Suprapubic skin (tissue), 4 donors: Measurements from ENCODE around the gene MBNL2. TPM values are rescaled to one million over a fixed set of nuclear protein-coding genes. Genes with fewer than 3 reads are reported as not detected.
A peak's percentile ranks its signal among the peaks of the same experiment; 100 is the strongest.

ENCODE experiments used
- DNase-seq, 2 donors: peaks; one replicate each; pipeline ENCODE4 v3.0.0-alpha.2; 2019; ENCODE audit warnings: low spot score in 2 of 2
- H3K27ac ChIP-seq: fragments of 200-600 bp; sonication (generic); one replicate; pipeline ENCODE4 v1.5.1; 2019
- H3K27me3 ChIP-seq: fragments of 200-600 bp; sonication (generic); one replicate; pipeline ENCODE4 v1.5.1; 2019
- H3K36me3 ChIP-seq: fragments of 200-600 bp; sonication (generic); one replicate; pipeline ENCODE4 v1.5.1; 2019
- H3K4me1 ChIP-seq: fragments of 200-600 bp; sonication (generic); one replicate; pipeline ENCODE4 v1.5.1; 2019
- H3K4me3 ChIP-seq: fragments of 200-600 bp; sonication (generic); one replicate; pipeline ENCODE4 v1.5.1; 2019; ENCODE audit warnings: mild to moderate bottlenecking
- H3K9me3 ChIP-seq: fragments of 200-600 bp; sonication (generic); one replicate; pipeline ENCODE4 v1.5.1; 2019
- EP300 ChIP-seq: sonication (generic); formaldehyde crosslinking; IDR thresholded peaks from one replicate; pipeline ENCODE4 v1.6.1; 2017; ENCODE audit warnings: antibody characterized with exemption
- POLR2A ChIP-seq, 2 donors: fragments of 450-650 bp; IDR thresholded peaks; one replicate each; pipeline ENCODE4 v1.6.1; 2017; ENCODE audit warnings: antibody characterized with exemption in 2 of 2, mild to moderate bottlenecking in 2 of 2, moderate library complexity in 2 of 2
- POLR2AphosphoS5 ChIP-seq, 3 donors: sonication (generic); formaldehyde crosslinking; IDR thresholded peaks; one replicate each; pipeline ENCODE4 v1.6.1; 2017; ENCODE audit warnings: antibody characterized with exemption in 3 of 3
- WGBS: methylation state at CpG from one replicate; pipeline ENCODE4 v1.1.5; 2018; 5-methylcytosine and 5-hydroxymethylcytosine counted together
- total RNA-seq, 4 donors: library from RNA; depleted of rRNA; stranded (reverse); fragments of >200 nt; gene quantifications; one replicate each; pipeline ENCODE4 v1.1.0, GENCODE V29; 2016
- TF ChIP-seq, protein P1 (sequence below), 2 donors: fragments of 200-600 bp in 1 of 2; fragments of 450-650 bp in 1 of 2; sonication (generic) in 1 of 2; IDR thresholded peaks; one replicate each; pipeline ENCODE4 v1.5.1; 2016 to 2019; ENCODE audit warnings: antibody characterized with exemption in 2 of 2, mild to moderate bottlenecking in 1 of 2, moderate library complexity in 1 of 2

Gene MBNL2
- total RNA-seq, 4 donors from 2014 or later: 64.2 to 92.4 (median 73.4) TPM

DNA sequence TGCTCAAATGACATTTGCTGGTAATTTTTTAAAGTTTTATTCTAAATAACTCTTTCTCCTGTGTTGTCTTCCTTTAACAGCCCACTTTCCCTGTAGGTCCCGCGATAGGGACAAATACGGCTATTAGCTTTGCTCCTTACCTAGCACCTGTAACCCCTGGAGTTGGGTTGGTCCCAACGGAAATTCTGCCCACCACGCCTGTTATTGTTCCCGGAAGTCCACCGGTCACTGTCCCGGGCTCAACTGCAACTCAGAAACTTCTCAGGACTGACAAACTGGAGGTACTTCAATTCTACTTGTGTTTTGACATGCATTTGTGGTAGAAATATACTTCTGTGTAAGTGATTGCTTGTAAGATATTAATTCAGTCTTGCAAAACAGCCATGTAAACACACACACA lies 120.8 kb downstream of the MBNL2 start:
- WGBS: 82% methylated on average over 8 of the region's 8 CpGs
- DNase-seq: no peak
- Histone ChIP-seq H3K4me3 (no peak overlapping the region), H3K4me1 (peaks cover 13% of the 10 kb centered on the region), H3K27ac (no peak overlapping the region), H3K9me3 (no peaks in the 10 kb centered on the region), H3K36me3 (peaks cover 28% of the 10 kb centered on the region), H3K27me3 (no peaks in the 10 kb centered on the region)
- TF ChIP-seq EP300: no peak
- TF ChIP-seq POLR2AphosphoS5 (IDR thresholded peaks at IDR 0.05): no peak
- TF ChIP-seq POLR2A (IDR thresholded peaks at IDR 0.05): no peak

DNA sequence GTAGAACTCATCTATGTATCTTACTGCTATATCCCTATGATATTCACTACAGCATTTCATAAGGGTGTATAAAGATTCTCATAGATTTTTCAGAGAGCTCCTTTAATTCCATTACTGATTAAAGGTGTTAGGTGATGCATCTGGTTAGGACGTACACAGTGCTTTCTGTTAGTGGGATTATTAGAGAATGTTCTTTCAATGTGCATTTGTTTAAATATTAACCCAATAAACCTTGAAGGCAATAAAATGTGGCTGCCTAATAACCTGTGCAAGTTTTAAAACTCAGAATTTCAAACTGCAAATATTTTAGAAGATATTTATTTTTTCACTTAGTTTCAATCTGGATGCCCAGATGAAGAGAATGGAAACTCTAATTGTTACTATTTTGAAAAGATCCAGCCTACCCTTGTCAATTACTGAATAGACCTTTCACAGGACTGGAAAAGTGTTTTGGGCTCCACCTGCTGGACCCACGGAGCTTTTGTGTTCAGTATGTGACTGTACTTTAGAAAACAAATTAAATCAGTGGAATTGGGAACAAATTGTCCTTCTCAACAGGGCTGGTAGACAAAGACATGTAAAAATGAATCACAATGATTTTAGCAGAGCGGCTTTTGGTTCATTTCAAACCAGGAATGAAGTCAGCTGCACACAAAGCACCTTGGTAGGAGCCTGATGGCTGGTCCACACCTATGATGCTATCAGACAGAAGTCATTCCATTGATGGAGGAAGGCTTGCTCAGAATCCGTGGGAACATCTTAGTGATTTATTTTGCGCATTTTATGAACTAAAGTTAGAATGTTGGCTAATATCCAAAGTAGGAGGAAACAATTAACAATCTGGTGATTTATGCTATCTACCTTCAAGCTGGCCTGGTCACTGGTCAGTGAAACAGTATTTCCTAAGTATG lies 122.4 kb downstream of the MBNL2 start:
- Histone ChIP-seq H3K4me3 (no peak overlapping the region), H3K9me3 (no peaks in the 10 kb centered on the region), H3K27ac (peak overlapping the region; percentile 56), H3K4me1 (peaks cover 12% of the 10 kb centered on the region), H3K36me3 (peaks cover 40% of the 10 kb centered on the region), H3K27me3 (no peaks in the 10 kb centered on the region)
- TF ChIP-seq EP300: no peak
- no peak for TF ChIP-seq POLR2A (IDR thresholded peaks at IDR 0.05)
- TF ChIP-seq POLR2AphosphoS5 (IDR thresholded peaks at IDR 0.05): peak in 1 of 3 donors; percentile 53
- TF ChIP-seq, protein P1, sequence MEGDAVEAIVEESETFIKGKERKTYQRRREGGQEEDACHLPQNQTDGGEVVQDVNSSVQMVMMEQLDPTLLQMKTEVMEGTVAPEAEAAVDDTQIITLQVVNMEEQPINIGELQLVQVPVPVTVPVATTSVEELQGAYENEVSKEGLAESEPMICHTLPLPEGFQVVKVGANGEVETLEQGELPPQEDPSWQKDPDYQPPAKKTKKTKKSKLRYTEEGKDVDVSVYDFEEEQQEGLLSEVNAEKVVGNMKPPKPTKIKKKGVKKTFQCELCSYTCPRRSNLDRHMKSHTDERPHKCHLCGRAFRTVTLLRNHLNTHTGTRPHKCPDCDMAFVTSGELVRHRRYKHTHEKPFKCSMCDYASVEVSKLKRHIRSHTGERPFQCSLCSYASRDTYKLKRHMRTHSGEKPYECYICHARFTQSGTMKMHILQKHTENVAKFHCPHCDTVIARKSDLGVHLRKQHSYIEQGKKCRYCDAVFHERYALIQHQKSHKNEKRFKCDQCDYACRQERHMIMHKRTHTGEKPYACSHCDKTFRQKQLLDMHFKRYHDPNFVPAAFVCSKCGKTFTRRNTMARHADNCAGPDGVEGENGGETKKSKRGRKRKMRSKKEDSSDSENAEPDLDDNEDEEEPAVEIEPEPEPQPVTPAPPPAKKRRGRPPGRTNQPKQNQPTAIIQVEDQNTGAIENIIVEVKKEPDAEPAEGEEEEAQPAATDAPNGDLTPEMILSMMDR (IDR thresholded peaks at IDR 0.05): peak; percentile 42 to 57
- DNase-seq: no peak
- WGBS: 42% methylated on average over 5 of the region's 5 CpGs

DNA sequence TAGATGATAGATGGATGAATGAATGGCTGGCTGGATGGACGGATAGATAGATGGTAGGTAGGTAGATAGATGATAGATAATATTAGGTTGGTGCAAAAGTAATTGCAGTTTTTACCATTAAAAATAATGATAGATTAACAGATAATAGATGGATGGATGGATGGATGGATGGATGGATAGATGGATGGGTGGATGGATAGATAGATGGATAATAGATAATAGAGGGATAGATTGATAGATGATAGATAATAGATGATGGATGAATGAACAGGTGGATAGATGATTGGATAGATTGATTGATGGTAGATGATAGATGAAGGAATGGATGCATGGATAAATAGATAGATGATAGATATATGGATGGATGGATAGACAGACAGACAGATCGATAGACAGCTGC lies 124.0 kb downstream of the MBNL2 start:
- DNase-seq: no peak
- Histone ChIP-seq H3K4me3 (no peak overlapping the region), H3K36me3 (peaks cover 56% of the 10 kb centered on the region), H3K9me3 (peaks cover 3% of the 10 kb centered on the region), H3K27me3 (no peaks in the 10 kb centered on the region), H3K4me1 (peaks cover 8% of the 10 kb centered on the region), H3K27ac (no peak overlapping the region)
- WGBS: 99% methylated on average over 2 of the region's 2 CpGs
- TF ChIP-seq, protein P1 (IDR thresholded peaks at IDR 0.05): no peak

DNA sequence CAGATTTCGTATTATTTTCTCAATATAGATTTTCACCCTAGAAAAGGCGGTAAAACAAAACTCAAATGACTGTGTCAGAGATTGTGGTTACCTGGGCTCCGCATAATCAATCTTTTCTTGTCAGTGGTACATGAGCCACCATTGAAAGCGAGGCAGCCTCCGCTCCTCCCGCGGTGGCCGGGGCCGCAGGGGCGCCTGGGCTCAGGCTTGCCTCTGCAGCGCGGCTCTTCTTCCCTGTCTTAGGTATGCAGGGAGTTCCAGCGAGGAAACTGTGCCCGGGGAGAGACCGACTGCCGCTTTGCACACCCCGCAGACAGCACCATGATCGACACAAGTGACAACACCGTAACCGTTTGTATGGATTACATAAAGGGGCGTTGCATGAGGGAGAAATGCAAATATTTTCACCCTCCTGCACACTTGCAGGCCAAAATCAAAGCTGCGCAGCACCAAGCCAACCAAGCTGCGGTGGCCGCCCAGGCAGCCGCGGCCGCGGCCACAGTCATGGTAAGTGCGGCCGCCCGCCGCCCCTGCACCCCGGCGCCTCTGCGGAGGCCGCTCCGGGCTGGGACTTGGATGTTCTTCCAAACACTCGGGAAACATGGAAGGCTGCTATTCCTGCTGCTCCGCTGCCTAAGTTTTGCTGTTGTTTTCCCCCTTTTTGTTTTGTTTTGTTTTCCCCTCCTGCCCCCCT lies 124.6 kb downstream of the MBNL2 start:
- no peaks in the 10 kb centered on the region for H3K27me3 ChIP-seq
- 92% methylated on average over 39 of the region's 39 CpGs for WGBS
- H3K36me3 ChIP-seq: peaks cover 60% of the 10 kb centered on the region
- TF ChIP-seq, protein P1 (IDR thresholded peaks at IDR 0.05): no peak
- TF ChIP-seq POLR2A (IDR thresholded peaks at IDR 0.05) (no peak), EP300 (no peak), POLR2AphosphoS5 (IDR thresholded peaks at IDR 0.05) (no peak)
- no peak for DNase-seq
- peaks cover 8% of the 10 kb centered on the region for H3K4me1 ChIP-seq
- H3K4me3 ChIP-seq: no peak overlapping the region
- peaks cover 3% of the 10 kb centered on the region for H3K9me3 ChIP-seq
- H3K27ac ChIP-seq: no peak overlapping the region

DNA sequence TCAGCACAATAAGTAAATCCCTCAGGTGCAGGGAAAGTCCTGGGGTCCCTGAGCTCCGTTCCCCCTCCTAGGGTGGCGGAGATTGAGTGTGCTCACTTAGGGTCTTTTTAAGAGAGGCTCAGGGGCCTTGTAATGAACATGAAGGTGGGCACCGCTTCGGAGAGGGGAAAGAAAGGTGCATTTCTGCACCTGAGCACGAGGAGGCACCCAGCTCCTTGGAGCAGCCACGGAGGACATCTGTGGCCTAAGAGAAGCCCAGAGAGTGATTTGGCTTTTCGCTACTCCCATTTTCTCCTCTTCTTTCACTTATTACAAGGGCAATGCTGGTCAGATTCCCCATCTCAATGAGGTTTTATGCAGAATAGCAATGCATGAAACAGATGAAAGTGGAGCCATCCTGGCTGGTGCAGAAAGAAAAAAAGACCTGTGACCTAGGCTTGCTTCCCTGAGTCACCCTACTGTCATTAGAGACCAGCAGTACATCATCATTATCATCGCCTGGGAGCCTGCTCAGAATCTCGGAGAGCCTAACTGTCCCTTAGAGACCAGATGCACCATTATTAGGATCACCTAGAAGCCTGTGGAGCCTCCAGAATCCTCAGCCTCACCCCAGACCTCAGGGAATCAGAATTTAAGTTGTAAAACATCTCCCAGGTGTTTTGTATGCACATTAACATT lies 125.3 kb downstream of the MBNL2 start:
- WGBS: 93% methylated on average over 9 of the region's 9 CpGs
- Histone ChIP-seq H3K9me3 (peaks cover 3% of the 10 kb centered on the region), H3K4me3 (no peak overlapping the region), H3K27ac (no peak overlapping the region), H3K27me3 (no peaks in the 10 kb centered on the region), H3K4me1 (peaks cover 8% of the 10 kb centered on the region), H3K36me3 (peaks cover 61% of the 10 kb centered on the region)
- no peak for DNase-seq
- TF ChIP-seq, protein P1 (IDR thresholded peaks at IDR 0.05): no peak
- TF ChIP-seq POLR2AphosphoS5 (IDR thresholded peaks at IDR 0.05) (no peak), POLR2A (IDR thresholded peaks at IDR 0.05) (no peak), EP300 (no peak)
